HG03342 (cell line): ENCODE results near the gene POU6F2.

Experiments used
- ATAC-seq: cut with Tn5 transposase; IDR thresholded peaks from one replicate; pipeline ENCODE4 v1.9.1; 2021; ENCODE audit warnings: mild to moderate bottlenecking, moderate library complexity; ENCODE audit not compliant: unreplicated experiment

POU6F2 gene

DNA sequence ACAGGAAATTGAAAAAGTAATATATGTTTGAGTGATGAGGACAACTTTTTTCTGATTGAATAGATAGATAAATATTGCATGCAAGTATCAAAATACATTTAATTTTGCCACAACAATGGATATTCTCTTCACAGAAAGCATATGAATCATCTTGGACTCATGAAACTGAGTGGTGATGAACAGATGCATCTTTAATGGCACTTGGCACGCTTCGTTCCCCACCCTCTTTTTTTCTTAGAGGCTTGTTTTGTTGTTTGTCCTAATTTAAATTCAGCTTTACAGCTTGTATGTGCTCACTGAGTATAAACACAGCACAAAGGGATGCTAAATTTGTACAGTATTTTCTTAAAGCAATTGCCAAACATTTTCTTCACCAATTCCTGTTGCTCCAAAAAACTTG, 443.5 kb downstream of the POU6F2 start:
- ATAC-seq, result no peak

DNA sequence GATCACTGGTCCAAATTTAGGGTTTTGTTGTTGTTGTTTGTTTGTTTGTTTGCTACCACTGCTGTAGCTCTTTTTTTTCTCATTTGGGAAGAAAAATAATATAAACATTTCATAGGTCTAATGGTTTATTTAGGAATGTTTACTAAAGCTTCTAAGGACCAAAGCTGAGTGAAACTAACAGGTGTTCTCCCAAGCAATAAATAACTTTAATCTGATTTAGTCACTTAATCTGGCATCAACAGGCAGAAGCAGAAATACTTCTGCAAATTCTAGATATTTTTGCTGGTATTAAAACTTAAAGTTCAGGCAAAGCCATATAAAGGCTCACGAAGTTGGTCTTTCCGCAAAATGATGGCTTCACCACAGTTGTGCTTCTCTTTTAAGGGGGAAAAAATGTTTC, 444.0 kb downstream of the POU6F2 start:
- ATAC-seq, result no peak

DNA sequence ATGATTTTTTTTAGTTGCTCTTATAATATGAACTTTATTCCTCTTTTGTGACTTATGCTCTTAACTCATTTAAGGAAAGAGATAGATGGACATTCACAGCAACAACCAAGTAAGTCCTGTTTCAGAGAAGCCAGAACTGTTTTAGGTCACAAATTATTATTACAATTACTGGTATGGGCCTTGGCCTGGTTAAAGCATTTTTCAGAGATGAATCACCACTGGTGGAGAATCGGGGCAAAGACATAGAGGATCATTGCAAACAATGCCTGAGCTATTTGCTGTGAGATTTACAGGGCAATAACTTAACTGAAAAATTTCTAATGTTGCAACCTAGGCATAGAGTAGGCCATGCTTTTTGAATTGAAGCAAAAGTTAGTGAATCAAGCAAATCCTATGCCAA, 450.5 kb downstream of the POU6F2 start:
- ATAC-seq, result no peak

- no peak for ATAC-seq
Observed at GRCh38 chr7:39429421-39429820, 451.7 kb downstream of the POU6F2 start.

DNA sequence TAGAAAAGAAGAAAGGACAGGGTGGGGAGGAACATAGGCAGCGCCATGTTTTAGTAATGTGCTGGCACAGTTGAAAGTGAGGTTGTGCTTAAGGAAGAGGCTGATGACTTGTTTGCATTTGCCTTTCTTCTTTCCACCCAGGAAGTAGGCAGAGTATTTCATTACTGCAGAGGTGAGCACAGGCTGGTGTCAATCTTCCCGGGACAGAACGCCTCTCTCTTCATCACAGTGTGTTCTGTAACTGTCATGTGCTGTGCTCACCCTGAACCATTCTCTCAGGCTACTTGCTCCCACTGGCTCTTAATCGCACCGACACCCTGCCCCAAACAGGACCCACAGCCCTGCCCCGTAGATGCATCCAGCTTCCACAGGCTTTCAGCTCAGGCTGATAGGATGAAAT, 452.7 kb downstream of the POU6F2 start:
- no peak for ATAC-seq

- no peak for ATAC-seq
Observed at GRCh38 chr7:39430909-39431641, 453.4 kb downstream of the POU6F2 start.

- no peak for ATAC-seq
Observed at GRCh38 chr7:39432368-39432767, 454.7 kb downstream of the POU6F2 start.

DNA sequence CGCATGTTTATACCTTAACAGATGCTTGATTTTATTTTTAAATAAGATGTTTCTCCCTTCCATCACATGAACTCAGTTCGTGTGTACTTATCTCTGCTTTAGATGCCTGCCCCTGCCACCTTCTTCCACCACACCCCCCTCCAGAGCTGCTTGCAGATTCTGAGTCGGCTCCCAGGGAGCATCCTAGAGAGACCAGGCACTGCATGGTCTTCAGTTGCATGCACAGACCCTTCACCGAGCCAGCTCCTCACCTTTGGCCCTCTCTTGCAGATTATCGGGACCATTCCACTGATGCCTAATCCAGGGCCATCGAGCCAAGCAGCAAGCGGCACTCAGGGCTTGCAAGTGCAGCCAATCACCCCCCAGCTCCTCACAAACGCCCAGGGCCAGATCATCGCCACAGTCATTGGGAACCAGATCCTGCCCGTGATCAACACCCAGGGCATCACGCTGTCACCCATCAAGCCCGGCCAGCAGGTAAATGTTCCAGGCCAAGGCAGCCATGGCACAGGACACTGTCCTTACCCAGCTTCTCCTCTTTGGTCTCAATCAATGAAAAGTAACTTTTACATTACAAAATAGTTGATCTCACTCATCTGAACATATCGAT, 455.2 kb downstream of the POU6F2 start:
- no peak for ATAC-seq

GRCh38 chr7:39433550-39433949, 455.8 kb downstream of the POU6F2 start:
- no peak for ATAC-seq

DNA sequence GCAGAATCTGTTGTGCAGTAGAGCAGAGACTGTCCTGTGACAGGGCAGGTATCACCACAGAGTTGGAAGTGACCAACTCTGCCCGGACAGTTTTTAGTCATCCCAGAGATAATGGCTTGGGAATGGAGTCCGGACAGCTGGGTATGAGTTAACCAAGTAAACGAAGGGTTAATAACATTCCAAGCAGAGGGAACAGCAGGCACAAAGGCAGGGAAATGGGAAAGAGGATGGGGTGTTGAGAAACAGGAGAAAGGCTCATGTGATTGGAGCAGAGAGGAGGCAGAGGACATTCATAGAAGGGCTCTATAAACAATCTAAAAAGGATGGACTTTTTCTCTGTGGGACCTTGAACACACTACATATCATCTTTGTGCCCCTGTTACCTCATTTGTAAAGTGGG, 456.3 kb downstream of the POU6F2 start:
- no peak for ATAC-seq

GRCh38 chr7:39446546-39446945, 468.8 kb downstream of the POU6F2 start:
- ATAC-seq, result no peak

DNA sequence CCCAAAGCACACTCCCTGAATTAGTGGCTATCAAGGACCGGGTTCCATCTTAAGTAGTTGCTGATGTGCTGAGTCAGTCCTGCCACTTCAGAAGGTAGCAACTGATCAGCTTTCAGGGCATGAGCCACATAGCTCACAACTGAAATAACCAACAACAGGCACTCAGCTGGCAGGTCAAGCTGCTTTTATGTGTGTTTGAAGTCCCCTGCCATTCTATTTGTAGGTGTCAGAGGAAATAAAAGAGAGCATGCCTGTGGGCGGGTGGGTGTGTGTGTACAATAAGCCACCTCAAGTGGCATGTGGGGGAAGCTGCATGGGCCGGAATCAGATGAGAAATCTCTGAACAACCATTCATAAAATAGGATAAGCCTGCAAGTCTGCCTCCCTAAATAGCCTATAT, 474.2 kb downstream of the POU6F2 start:
- ATAC-seq, result no peak

GRCh38 chr7:39453743-39454355, 476.1 kb downstream of the POU6F2 start:
- ATAC-seq, result peak; percentile 89

DNA sequence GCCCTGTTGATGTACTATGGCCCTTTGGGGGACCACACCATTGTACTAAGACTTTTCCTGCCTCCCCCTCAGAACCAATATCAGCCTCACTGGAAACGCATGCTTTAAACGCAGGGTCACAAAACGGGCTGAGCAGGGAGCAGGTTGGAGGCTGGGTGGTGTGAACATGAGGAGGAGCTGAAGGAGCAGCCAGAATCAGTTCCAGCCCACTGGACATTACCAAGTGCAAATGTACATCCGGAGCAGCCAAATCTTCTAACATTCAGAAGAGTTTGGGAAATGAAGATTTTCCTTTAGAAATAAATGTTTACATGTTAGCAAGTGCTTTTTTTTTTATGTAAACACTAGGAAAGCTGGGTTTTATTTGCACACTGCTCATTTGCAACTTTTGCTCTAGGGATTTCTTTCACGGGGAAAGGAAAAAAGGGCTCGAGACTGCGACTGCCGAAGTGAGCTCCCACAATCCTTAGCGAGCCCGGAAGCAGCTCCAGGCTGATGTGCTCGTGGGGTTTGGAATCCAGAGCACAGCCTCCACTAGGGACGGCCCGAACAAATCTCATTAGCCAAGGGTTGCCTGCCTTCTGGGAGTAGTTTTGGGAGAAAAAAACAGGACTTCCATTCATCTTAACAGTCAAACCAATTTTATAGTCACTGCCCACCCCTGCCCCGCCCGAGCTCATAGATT, 480.5 kb downstream of the POU6F2 start:
- ATAC-seq, result no peak

DNA sequence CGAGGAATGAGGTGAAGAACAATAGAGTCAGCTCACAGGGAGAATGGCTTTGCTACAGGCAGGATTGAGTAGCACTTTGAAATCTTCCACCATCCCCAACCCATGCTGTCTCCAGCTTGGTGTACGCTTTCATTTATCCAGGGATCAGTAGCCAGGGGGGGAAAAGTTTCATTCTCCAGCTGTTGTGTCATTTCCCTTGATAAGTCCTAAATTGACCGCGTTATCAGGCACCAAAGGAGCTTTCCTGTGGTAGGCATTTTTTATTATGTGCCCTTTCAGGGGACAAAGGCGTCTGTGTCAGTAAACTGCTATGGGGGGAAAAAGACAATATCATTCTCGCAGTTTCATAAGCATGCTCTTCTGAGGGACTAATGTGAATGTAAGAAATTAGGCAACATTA, 481.9 kb downstream of the POU6F2 start:
- ATAC-seq, result no peak

- ATAC-seq, result no peak
Observed at GRCh38 chr7:39460486-39460885, 482.8 kb downstream of the POU6F2 start.

- ATAC-seq, result no peak
Observed at GRCh38 chr7:39461263-39461820, 483.6 kb downstream of the POU6F2 start.

DNA sequence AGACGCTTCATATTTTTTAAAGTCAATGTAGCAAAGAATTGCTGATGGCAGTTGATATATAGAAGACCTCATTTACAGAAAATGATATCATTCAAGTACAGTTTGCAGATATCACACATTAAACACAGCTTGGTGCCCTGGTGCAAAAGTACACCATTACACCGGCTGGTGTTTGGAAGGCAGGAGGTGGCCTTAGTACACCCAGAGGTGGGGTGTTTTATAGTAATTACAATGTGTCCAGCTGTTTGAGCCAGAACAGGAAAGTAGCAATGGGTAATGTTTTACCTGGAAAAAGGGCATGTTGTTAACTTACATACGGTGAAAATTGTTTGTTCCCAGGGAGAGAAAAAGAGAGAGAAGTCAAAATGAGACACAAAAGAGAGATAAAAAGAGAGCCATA, 485.5 kb downstream of the POU6F2 start:
- no peak for ATAC-seq

GRCh38 chr7:39464350-39465054, 486.8 kb downstream of the POU6F2 start:
- peak; percentile 15 for ATAC-seq

- peak; percentile 96 for ATAC-seq
Observed at GRCh38 chr7:39465055-39465929, 487.6 kb downstream of the POU6F2 start.
